NCI-H82 treated with DMSO at 0.1 percent for 48 hours (cell line): ENCODE results near the gene PAQR7.

Experiments used
- DNase-seq: peaks from one replicate; lab custom pipeline; 2025; ENCODE audit not compliant: unreplicated experiment; lab: John Stamatoyannopoulos, UW

Gene PAQR7

GRCh38 chr1:25817840-25818501 lies 57.5 kb downstream of the PAQR7 start:
- peak; percentile 10 for DNase-seq

GRCh38 chr1:25816112-25816718 lies 59.3 kb downstream of the PAQR7 start:
- DNase-seq, result no peak

- no peak for DNase-seq
Measured at GRCh38 chr1:25815208-25816111, 60.0 kb downstream of the PAQR7 start.

- DNase-seq, result no peak
Measured at GRCh38 chr1:25814549-25815087, 60.9 kb downstream of the PAQR7 start.

- no peak for DNase-seq
Measured at GRCh38 chr1:25813734-25814471, 61.6 kb downstream of the PAQR7 start.

GRCh38 chr1:25813071-25813733 lies 62.3 kb downstream of the PAQR7 start:
- no peak for DNase-seq
